ENCODE measurements around the gene PRX. TPM values are rescaled to one million over a fixed set of nuclear protein-coding genes. Genes with fewer than 3 reads are reported as not detected.

The PRX gene
- total and polyA plus RNA-seq, 9 of the 15 experiments (the other 6 are each of a cell fraction or from before 2014, with no cell fraction given), result 0.65 to 3.5 (median 1.7) TPM; not detected in 2

- TF ChIP-seq CBFB (CRISPR knock-in tag; IDR thresholded peaks at IDR 0.05) (peak; percentile 89), HNRNPUL1 (IDR thresholded peaks at IDR 0.05; ENCODE audit: low read length) (no peak), HMBOX1 (IDR thresholded peaks at IDR 0.05) (no peak), ZNF217 (CRISPR knock-in tag; IDR thresholded peaks at IDR 0.05) (no peak), ASH1L (IDR thresholded peaks at IDR 0.05; ENCODE audit: borderline replicate concordance, low read depth, partially characterized antibody) (no peak), RBM25 (IDR thresholded peaks at IDR 0.05; ENCODE audit: low read depth, low read length, severe bottlenecking) (no peak), NFATC3 (IDR thresholded peaks at IDR 0.05) (no peak), PTRF (tag; IDR thresholded peaks at IDR 0.05) (no peak), CBX5 (IDR thresholded peaks at IDR 0.05; ENCODE audit: borderline replicate concordance, low read depth) (peak; percentile 12; the same call in 1 of the 2 replicates), NR2C2 (CRISPR knock-in tag; IDR thresholded peaks at IDR 0.05) (no peak), NR2C2 (tag; IDR thresholded peaks at IDR 0.05) (peak; percentile 23; the same call in 1 of the 2 replicates), ZHX1 (conservative IDR thresholded peaks at IDR 0.05; ENCODE audit: low read length) (0 out of 2 replicates have a peak, but pooled peaks have one; percentile 25), HDAC6 (IDR thresholded peaks at IDR 0.05; ENCODE audit: low read depth, low read length) (no peak), SP1 (CRISPR knock-in tag; IDR thresholded peaks at IDR 0.05) (peak; percentile 88), COPS2 (conservative IDR thresholded peaks at IDR 0.05) (no peak), PKNOX1 (IDR thresholded peaks at IDR 0.05) (peak; percentile 79), TEAD4 (IDR thresholded peaks at IDR 0.05; ENCODE audit: low read length) (peak; percentile 93), TEAD4 (CRISPR knock-in tag; IDR thresholded peaks at IDR 0.05; ENCODE audit: borderline replicate concordance) (peak; percentile 98), ZBTB1 (CRISPR knock-in tag; IDR thresholded peaks at IDR 0.05; ENCODE audit: borderline replicate concordance, low read depth) (peak; percentile 80; the same call in 1 of the 2 replicates), STAG1 (CRISPR knock-in tag; IDR thresholded peaks at IDR 0.05; ENCODE audit: borderline replicate concordance) (no peak; the same call in 1 of the 2 replicates), ZNF444 (CRISPR knock-in tag; IDR thresholded peaks at IDR 0.05) (no peak), ZNF324 (CRISPR knock-in tag; IDR thresholded peaks at IDR 0.05) (no peak), HMG20B (CRISPR knock-in tag; IDR thresholded peaks at IDR 0.05) (no peak)
These were observed 7.9 kb upstream of the PRX start (continued) for GRCh38 chr19:40420766-40421765.
